Retina (tissue), 1 donor: ENCODE measurements around the gene CRYL1.

Experiments used
- DNase-seq: peaks from one replicate; pipeline ENCODE4 v3.0.0-alpha.2; 2016

CRYL1 gene

GRCh38 chr13:20415694-20416107 lies 110.0 kb downstream of the CRYL1 start:
- no peak for DNase-seq

- no peak for DNase-seq
Measured at GRCh38 chr13:20415306-20415679, 110.4 kb downstream of the CRYL1 start.

GRCh38 chr13:20414546-20415305 lies 110.9 kb downstream of the CRYL1 start:
- peak; percentile 77 for DNase-seq

- DNase-seq, result no peak
Measured at GRCh38 chr13:20412691-20413355, 112.8 kb downstream of the CRYL1 start.

GRCh38 chr13:20411638-20412342 lies 113.9 kb downstream of the CRYL1 start:
- no peak for DNase-seq

- DNase-seq, result no peak
Measured at GRCh38 chr13:20410726-20411125, 114.9 kb downstream of the CRYL1 start.

GRCh38 chr13:20408181-20408580 lies 117.5 kb downstream of the CRYL1 start:
- DNase-seq, result no peak

GRCh38 chr13:20407759-20408158 lies 117.9 kb downstream of the CRYL1 start:
- DNase-seq, result no peak

- DNase-seq, result no peak
Measured at GRCh38 chr13:20405691-20406090, 120.0 kb downstream of the CRYL1 start.

GRCh38 chr13:20404488-20405222 lies 121.0 kb downstream of the CRYL1 start:
- DNase-seq, result no peak

GRCh38 chr13:20403826-20404225 lies 121.8 kb downstream of the CRYL1 start:
- DNase-seq, result no peak

- no peak for DNase-seq
Measured at GRCh38 chr13:20402881-20403280, 122.8 kb downstream of the CRYL1 start.

- no peak for DNase-seq
Measured at GRCh38 chr13:20401931-20402856, 123.5 kb downstream of the CRYL1 start.

- DNase-seq, result no peak
Measured at GRCh38 chr13:20401531-20401930, 124.1 kb downstream of the CRYL1 start.

- no peak for DNase-seq
Measured at GRCh38 chr13:20400774-20401173, 124.9 kb downstream of the CRYL1 start.

- no peak for DNase-seq
Measured at GRCh38 chr13:20399961-20400360, 125.7 kb downstream of the CRYL1 start.

- no peak for DNase-seq
Measured at GRCh38 chr13:20399515-20399914, 126.1 kb downstream of the CRYL1 start.

GRCh38 chr13:20398459-20398858 lies 127.2 kb downstream of the CRYL1 start:
- DNase-seq, result no peak

- no peak for DNase-seq
Measured at GRCh38 chr13:20397896-20398295, 127.8 kb downstream of the CRYL1 start.

GRCh38 chr13:20395061-20395916 lies 130.4 kb downstream of the CRYL1 start:
- no peak for DNase-seq

- peak; percentile 65 for DNase-seq
Measured at GRCh38 chr13:20394506-20394905, 131.2 kb downstream of the CRYL1 start.
